ENCODE data around the gene SVOP. TPM values are rescaled to one million over a fixed set of nuclear protein-coding genes. Genes with fewer than 3 reads are reported as not detected.

SVOP gene
- total and polyA plus RNA-seq, 11 donors: 0.14 to 5.3 (median 2.2) TPM

DNA sequence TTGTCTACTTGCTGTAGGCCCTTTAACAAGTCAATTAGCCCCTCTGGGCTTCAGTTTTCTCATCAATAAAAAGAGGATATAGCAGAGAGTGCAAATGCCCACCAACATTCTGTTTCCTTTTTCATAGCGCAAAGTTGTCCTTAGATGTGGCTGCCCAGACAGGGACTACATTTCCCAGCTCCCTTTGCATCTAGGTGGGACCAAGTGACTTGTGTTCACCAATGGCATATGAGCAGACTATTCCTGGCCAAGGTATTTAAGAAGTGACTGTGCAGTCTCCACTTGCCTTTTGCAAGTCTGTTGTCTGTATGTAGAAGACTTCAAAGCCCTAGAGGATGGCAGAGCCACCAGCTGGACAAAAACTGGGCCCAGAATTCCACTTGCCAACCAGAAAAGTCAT is 81.3 kb downstream of the SVOP start:
- intact Hi-C loops (cut with DNase I): loop anchor here in 1 of 10 donors (10.0 kb wide), 1 partner anchor 145 kb away; no protein-coding TSS in a partner anchor
- Histone ChIP-seq H3K4me1 (no peaks in the 10 kb centered on the region), H3K27ac (no peak overlapping the region), H3K27me3 (no peaks in the 10 kb centered on the region), H3K36me3 (no peaks in the 10 kb centered on the region), H3K9me3 (no peaks in the 10 kb centered on the region), H3K4me3 (no peak overlapping the region)
- WGBS, 4 donors: 38 to 74% (median 63%) methylated on average over 1 of the region's 1 CpG
- DNase-seq (no peak), ATAC-seq (peak; percentile 26 to 86 (median 81))
- TF ChIP-seq, protein P1, sequence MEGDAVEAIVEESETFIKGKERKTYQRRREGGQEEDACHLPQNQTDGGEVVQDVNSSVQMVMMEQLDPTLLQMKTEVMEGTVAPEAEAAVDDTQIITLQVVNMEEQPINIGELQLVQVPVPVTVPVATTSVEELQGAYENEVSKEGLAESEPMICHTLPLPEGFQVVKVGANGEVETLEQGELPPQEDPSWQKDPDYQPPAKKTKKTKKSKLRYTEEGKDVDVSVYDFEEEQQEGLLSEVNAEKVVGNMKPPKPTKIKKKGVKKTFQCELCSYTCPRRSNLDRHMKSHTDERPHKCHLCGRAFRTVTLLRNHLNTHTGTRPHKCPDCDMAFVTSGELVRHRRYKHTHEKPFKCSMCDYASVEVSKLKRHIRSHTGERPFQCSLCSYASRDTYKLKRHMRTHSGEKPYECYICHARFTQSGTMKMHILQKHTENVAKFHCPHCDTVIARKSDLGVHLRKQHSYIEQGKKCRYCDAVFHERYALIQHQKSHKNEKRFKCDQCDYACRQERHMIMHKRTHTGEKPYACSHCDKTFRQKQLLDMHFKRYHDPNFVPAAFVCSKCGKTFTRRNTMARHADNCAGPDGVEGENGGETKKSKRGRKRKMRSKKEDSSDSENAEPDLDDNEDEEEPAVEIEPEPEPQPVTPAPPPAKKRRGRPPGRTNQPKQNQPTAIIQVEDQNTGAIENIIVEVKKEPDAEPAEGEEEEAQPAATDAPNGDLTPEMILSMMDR (IDR thresholded peaks at IDR 0.05): no peak
- TF ChIP-seq POLR2A (IDR thresholded peaks at IDR 0.05): no peak

DNA sequence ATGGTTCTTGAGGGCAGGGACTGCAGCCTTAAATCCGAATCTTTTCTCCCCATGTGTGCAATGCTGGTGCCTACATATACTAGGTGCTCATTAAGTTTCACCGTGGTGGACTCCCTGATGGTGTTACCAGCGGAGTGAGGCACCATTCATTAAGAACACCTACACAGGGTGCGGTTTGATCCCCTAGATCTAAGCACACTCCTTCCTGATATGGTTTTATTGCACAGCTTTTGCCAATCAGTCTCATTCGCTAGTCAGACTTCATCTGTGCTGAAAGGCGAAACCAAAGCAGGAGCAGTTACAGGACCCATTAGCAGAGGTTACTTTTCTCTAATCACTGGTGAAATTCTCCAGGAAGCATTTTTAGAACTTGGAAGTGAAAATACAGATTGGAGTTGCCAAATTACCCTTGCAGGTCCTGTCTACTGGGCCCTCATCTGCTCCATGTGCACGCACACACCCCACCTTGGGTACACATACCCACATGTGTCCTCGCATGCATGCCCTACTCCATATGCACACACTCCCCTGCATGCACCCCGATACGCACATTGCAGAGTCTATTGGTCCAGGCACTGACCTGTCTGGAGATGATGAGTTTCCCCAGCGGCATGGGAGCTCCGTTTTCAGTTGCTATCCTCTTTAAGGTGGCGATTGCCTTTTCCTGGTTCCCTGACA is 82.5 kb downstream of the SVOP start:
- WGBS, 4 donors: 87 to 90% (median 88%) methylated on average over 13 of the region's 13 CpGs
- TF ChIP-seq, protein P1 (IDR thresholded peaks at IDR 0.05): no peak
- no peak for TF ChIP-seq POLR2A (IDR thresholded peaks at IDR 0.05)
- Histone ChIP-seq H3K36me3 (no peaks in the 10 kb centered on the region), H3K27me3 (no peaks in the 10 kb centered on the region), H3K4me1 (no peaks in the 10 kb centered on the region), H3K4me3 (no peak overlapping the region), H3K9me3 (no peaks in the 10 kb centered on the region), H3K27ac (no peak overlapping the region)
- DNase-seq (no peak), ATAC-seq (no peak)
- intact Hi-C loops (cut with DNase I): loop anchor here in 1 of 10 donors (10.0 kb wide), 1 partner anchor 146 kb away; no protein-coding TSS in a partner anchor

DNA sequence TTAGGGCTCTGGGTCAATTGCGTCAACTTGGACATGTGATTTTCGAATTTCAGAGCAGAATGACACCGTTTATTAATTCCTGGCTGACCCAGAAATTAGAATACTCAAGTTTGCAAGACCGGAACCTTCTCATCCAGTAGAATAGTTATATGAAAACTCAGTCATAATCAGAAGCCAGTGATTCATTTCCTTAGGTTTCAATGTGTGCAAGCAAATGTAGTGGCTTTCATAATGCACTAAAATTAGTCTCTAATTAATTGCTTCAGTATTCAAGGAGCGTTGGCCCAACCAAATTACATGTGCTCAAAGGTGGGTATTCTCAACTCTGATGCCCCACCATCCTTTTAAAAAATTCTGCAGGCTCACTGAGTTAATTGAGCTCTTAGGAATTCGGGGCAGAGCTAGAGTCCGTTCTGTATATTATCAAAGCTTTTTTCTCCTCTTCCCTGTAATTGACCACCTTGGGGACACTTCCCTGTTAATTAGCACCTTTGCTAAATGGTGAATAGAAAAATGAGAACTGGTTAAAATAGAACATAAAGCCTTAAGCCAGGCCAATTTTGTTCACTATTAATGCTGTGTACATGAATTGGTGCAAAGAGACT is 85.6 kb downstream of the SVOP start:
- WGBS, 4 donors: 78 to 85% (median 82%) methylated on average over 7 of the region's 7 CpGs
- DNase-seq (no peak), ATAC-seq (no peak)
- TF ChIP-seq POLR2A (IDR thresholded peaks at IDR 0.05): no peak
- TF ChIP-seq, protein P1 (IDR thresholded peaks at IDR 0.05): no peak
- H3K9me3 ChIP-seq: no peaks in the 10 kb centered on the region
- H3K4me1 ChIP-seq: no peaks in the 10 kb centered on the region
- H3K4me3 ChIP-seq: no peak overlapping the region
- H3K27ac ChIP-seq: no peak overlapping the region
- intact Hi-C loops (cut with DNase I): loop anchor here in 1 of 10 donors (10.0 kb wide), 1 partner anchor 150 kb away; no protein-coding TSS in a partner anchor
- H3K36me3 ChIP-seq: no peaks in the 10 kb centered on the region
- H3K27me3 ChIP-seq: no peaks in the 10 kb centered on the region

DNA sequence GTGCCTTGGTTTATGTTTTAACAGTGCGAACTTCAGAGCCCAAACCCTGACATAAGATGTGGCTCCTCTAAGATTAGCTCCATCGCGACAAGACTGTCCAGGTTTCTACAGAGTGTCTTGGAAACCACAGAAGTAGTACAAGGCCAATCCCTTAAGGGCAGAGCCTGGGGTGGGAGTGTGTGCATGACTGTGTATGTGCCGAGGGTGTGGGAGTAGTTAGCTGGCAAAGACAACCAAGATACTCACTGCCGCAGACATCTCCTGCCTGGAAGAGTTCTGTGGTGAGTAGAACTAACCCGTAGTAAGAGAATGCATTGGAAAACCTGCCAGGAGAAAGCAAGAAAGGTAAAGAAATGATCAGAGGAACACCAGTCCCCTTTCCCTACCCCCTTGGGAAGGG is 86.9 kb downstream of the SVOP start:
- intact Hi-C loops (cut with DNase I): loop anchor here in 1 of 10 donors (10.0 kb wide), 1 partner anchor 151 kb away; no protein-coding TSS in a partner anchor
- no peak overlapping the region for H3K27ac ChIP-seq

More for the DNA sequence above, 86.9 kb downstream of the SVOP start:
- DNase-seq (no peak), ATAC-seq (no peak)
- Histone ChIP-seq H3K27me3 (no peaks in the 10 kb centered on the region), H3K4me1 (no peaks in the 10 kb centered on the region), H3K9me3 (no peaks in the 10 kb centered on the region), H3K4me3 (no peak overlapping the region), H3K36me3 (no peaks in the 10 kb centered on the region)
- WGBS, 4 donors: 75 to 84% (median 77%) methylated on average over 6 of the region's 6 CpGs
- TF ChIP-seq POLR2A (IDR thresholded peaks at IDR 0.05): no peak
- TF ChIP-seq, protein P1 (IDR thresholded peaks at IDR 0.05): no peak
